Pancreas (tissue), 10 donors: ENCODE results near the gene PPP4R3A. TPM values are rescaled to one million over a fixed set of nuclear protein-coding genes. Genes with fewer than 3 reads are reported as not detected.

Source experiments
- ATAC-seq, 4 donors: fragments of 200-7000 bp; cut with Tn5 transposase; one replicate each; pipeline versions ENCODE4 v1.8.0 to v1.9.1; 2020; ENCODE audit warnings: mild to moderate bottlenecking in 4 of 4, moderate library complexity in 4 of 4
- DNase-seq, 6 donors: peaks; one replicate each; pipeline ENCODE4 v3.0.0-alpha.2; 2020
- FAIRE-seq: peaks from 2 replicates; lab custom pipeline; 2012; peaks lifted over from hg19 to GRCh38; lab: Jason Lieb, UNC
- H3K27ac ChIP-seq, 4 donors: fragments of 200-600 bp; sonication (generic); 1 replicate in 3 of 4; 2 replicates in 1 of 4; pipeline versions ENCODE4 v1.5.0 to v1.8.0; 2020
- H3K27me3 ChIP-seq, 4 donors: fragments of 200-600 bp; one replicate each; pipeline ENCODE4 v1.8.0; 2021
- H3K36me3 ChIP-seq, 3 donors: fragments of 200-600 bp; sonication (generic) in 1 of 3; one replicate each; pipeline versions ENCODE4 v1.5.0 to v1.8.0; 2020 to 2021
- H3K4me1 ChIP-seq, 3 donors: fragments of 200-600 bp; one replicate each; pipeline ENCODE4 v1.8.0; 2021
- H3K4me3 ChIP-seq, 4 donors: fragments of 200-600 bp; sonication (generic) in 2 of 4; one replicate each; pipeline versions ENCODE4 v1.5.0 to v1.8.0; 2020 to 2021
- H3K9me3 ChIP-seq, 4 donors: fragments of 200-600 bp; one replicate each; pipeline ENCODE4 v1.8.0; 2021
- CTCF ChIP-seq, 4 donors: fragments of 200-600 bp; sonication (generic) in 3 of 4; IDR thresholded peaks; one replicate each; pipeline versions ENCODE4 v1.5.0 to v1.8.0; 2021; ENCODE audit warnings: antibody characterized with exemption in 4 of 4
- WGBS, 2 donors: extraction: QIAGEN DNeasy Blood & Tissue Kit; methylation state at CpG; one replicate each; pipeline ENCODE4 v1.1.7; 2013; 5-methylcytosine and 5-hydroxymethylcytosine counted together
- intact Hi-C, 3 donors: fragments of 100-400 bp; cut with DNase I; formaldehyde crosslinking; loops; one replicate each; pipeline versions ENCODE4 v1.11.1 to v1.14.2; 2022
- polyA plus RNA-seq, 2 donors: library from polyadenylated mRNA; stranded (reverse); fragments of 200-250 nt; gene quantifications; one replicate each; pipeline ENCODE4 v1.2.3, GENCODE V29; 2013
- total RNA-seq, 6 donors: library from RNA; stranded (reverse); fragmentation: NEBNext Ultra II Directional in 4 of 6; extraction: Animal tissue kit (Norgen Biotek cat#: 25700) in 4 of 6; gene quantifications; one replicate each; pipeline versions ENCODE4 v1.2.1 to v1.2.4, GENCODE V29; 2021 to 2023
- donor health status: healthy with polysubstance abuse.
- donor health status: DM: no; HTN: no; CAD: no; lungs with moderate emphysema.
- donor health status: DM: no; HTN: no; CAD: no.
- donor health status: control.
- donor health status: control.
- donor health status: Bipolar disorder and iron deficiency.
- donor health status: DM: yes; HTN: yes; CAD: no.
- donor health status: DM: no; HTN: no; CAD: no.
- donor health status: DM: no; HTN: no; CAD: no.
- donor health status: DM: yes; HTN: yes; CAD: no.

The PPP4R3A gene
- total and polyA plus RNA-seq, 8 donors, result 26.2 to 48.4 (median 34.0) TPM

- no peak for DNase-seq
- Histone ChIP-seq H3K36me3 (no peaks in the 10 kb centered on the region), H3K27ac (no peak overlapping the region), H3K4me3 (no peak overlapping the region), H3K27me3 (no peaks in the 10 kb centered on the region), H3K9me3 (no peaks in the 10 kb centered on the region), H3K4me1 (peaks cover 5 to 12% (median 7%) of the 10 kb centered on the region in 3 donors)
- intact Hi-C loops, result loop anchor here in 1 of 3 donors (10.0 kb wide), 1 partner anchor 96 kb away; no protein-coding TSS in a partner anchor
- TF ChIP-seq CTCF (IDR thresholded peaks at IDR 0.05), result no peak
- 77 to 82% methylated on average over 2 of the region's 2 CpGs for WGBS, 2 donors
- FAIRE-seq, result no peak
- no peak for ATAC-seq
Measured at GRCh38 chr14:91420686-91421085, 89.4 kb downstream of the PPP4R3A start.

- ATAC-seq, result no peak
- no peak for DNase-seq
- no peaks in the 10 kb centered on the region for H3K27me3 ChIP-seq
- WGBS, 2 donors, result 37 to 41% methylated on average over 3 of the region's 3 CpGs
- peaks cover 5 to 17% (median 7%) of the 10 kb centered on the region in 3 donors for H3K4me1 ChIP-seq
- TF ChIP-seq CTCF (IDR thresholded peaks at IDR 0.05), result no peak
- no peak for FAIRE-seq
- no peak overlapping the region for H3K4me3 ChIP-seq
- no peaks in the 10 kb centered on the region for H3K36me3 ChIP-seq
- no peak overlapping the region for H3K27ac ChIP-seq
- intact Hi-C loops, result loop anchor here in 2 of 3 donors (5.0 kb wide), 1 partner anchor 97 kb away; no protein-coding TSS in a partner anchor
- no peaks in the 10 kb centered on the region for H3K9me3 ChIP-seq
Measured at GRCh38 chr14:91419451-91419850, 90.7 kb downstream of the PPP4R3A start.

- Histone ChIP-seq H3K27ac (no peak overlapping the region), H3K27me3 (no peaks in the 10 kb centered on the region), H3K36me3 (no peaks in the 10 kb centered on the region), H3K9me3 (no peaks in the 10 kb centered on the region), H3K4me3 (peak overlapping the region in 1 of 4 donors; percentile 86), H3K4me1 (peaks cover 5 to 19% (median 11%) of the 10 kb centered on the region in 3 donors)
- 49 to 56% methylated on average over 12 of the region's 12 CpGs for WGBS, 2 donors
- FAIRE-seq (no peak), DNase-seq (no peak), ATAC-seq (no peak)
- no peak for TF ChIP-seq CTCF (IDR thresholded peaks at IDR 0.05)
- intact Hi-C loops, result loop anchor here in 2 of 3 donors (5.0 kb wide), 1 partner anchor 97 kb away; no protein-coding TSS in a partner anchor
Measured at GRCh38 chr14:91419044-91419397, 91.1 kb downstream of the PPP4R3A start.

- H3K27me3 ChIP-seq, result no peaks in the 10 kb centered on the region
- intact Hi-C loops, result loop anchor here in 2 of 3 donors (5.0 kb wide), 1 partner anchor 96 kb away; no protein-coding TSS in a partner anchor
- peak overlapping the region; percentile 8 to 51 (median 30) for H3K27ac ChIP-seq
- DNase-seq (peak; percentile 53 to 88 (median 74)), ATAC-seq (peak; percentile 44 to 80 (median 70)), FAIRE-seq (no peak)
- WGBS, 2 donors, result 2 to 3% methylated on average over 36 to 42 of the region's 42 CpGs
- H3K9me3 ChIP-seq, result no peaks in the 10 kb centered on the region
- H3K36me3 ChIP-seq, result no peaks in the 10 kb centered on the region
- H3K4me3 ChIP-seq, result peak overlapping the region; percentile 28 to 86 (median 68)
- H3K4me1 ChIP-seq, result peaks cover 5 to 23% (median 15%) of the 10 kb centered on the region in 3 donors
- peak; percentile 93 to 99 (median 94) for TF ChIP-seq CTCF (IDR thresholded peaks at IDR 0.05)
Measured at GRCh38 chr14:91418387-91419043, 91.6 kb downstream of the PPP4R3A start.

- no peaks in the 10 kb centered on the region for H3K27me3 ChIP-seq
- peaks cover 5 to 28% (median 15%) of the 10 kb centered on the region in 3 donors for H3K4me1 ChIP-seq
- no peaks in the 10 kb centered on the region for H3K36me3 ChIP-seq
- H3K4me3 ChIP-seq, result peak overlapping the region; percentile 28 to 86 (median 68)
- TF ChIP-seq CTCF (IDR thresholded peaks at IDR 0.05), result no peak
- ATAC-seq (peak; percentile 46 to 69 (median 58)), FAIRE-seq (no peak), DNase-seq (peak in 3 of 6 donors; percentile 44 to 62 (median 59))
- intact Hi-C loops, result loop anchor here in 2 of 3 donors (5.0 kb wide), 1 partner anchor 96 kb away; no protein-coding TSS in a partner anchor
- no peaks in the 10 kb centered on the region for H3K9me3 ChIP-seq
- 2% methylated on average over 43 to 53 of the region's 53 CpGs for WGBS, 2 donors
- H3K27ac ChIP-seq, result peak overlapping the region; percentile 8 to 51 (median 30)
Measured at GRCh38 chr14:91417983-91418386, 92.1 kb downstream of the PPP4R3A start.
